H1 (cell line): ENCODE measurements around the gene BRCA1. TPM values are rescaled to one million over a fixed set of nuclear protein-coding genes. Genes with fewer than 3 reads are reported as not detected.
A peak's percentile ranks its signal among the peaks of the same experiment; 100 is the strongest.

Experiments used
- BRCA1 ChIP-seq: IDR thresholded peaks from 2 replicates; pipeline ENCODE4 v1.6.1; 2012; ENCODE audit warnings: low read depth, low read length, improper control_type of control experiment
- CBX8 ChIP-seq: fragments of 300-800, 300-1000 bp; sonication (generic); IDR thresholded peaks from 2 replicates; pipeline ENCODE4 v1.7.1; 2016; ENCODE audit warnings: low read depth, low read length, borderline replicate concordance
- CREB1 ChIP-seq: IDR thresholded peaks from 2 replicates; pipeline ENCODE4 v1.6.1; 2012; ENCODE audit warnings: inconsistent platforms
- EZH2 ChIP-seq: fragments of 200-600 bp; sonication (generic); IDR thresholded peaks from 2 replicates; pipeline ENCODE4 v1.7.1; 2012; ENCODE audit warnings: low read depth, mild to moderate bottlenecking, moderate library complexity, low read length, inconsistent platforms; ENCODE audit not compliant: severe bottlenecking
- GTF2F1 ChIP-seq: IDR thresholded peaks from 2 replicates; pipeline ENCODE4 v1.6.1; 2012; ENCODE audit warnings: low read depth, low read length, improper control_type of control experiment, borderline replicate concordance
- KDM4A ChIP-seq: IDR thresholded peaks from one replicate; pipeline ENCODE4 v1.7.1; 2012; ENCODE audit warnings: low read depth, mild to moderate bottlenecking, moderate library complexity, low read length, inconsistent platforms; ENCODE audit not compliant: severe bottlenecking
- NANOG ChIP-seq: IDR thresholded peaks from 2 replicates; pipeline ENCODE4 v1.6.1; 2011; ENCODE audit warnings: low read length, low read depth, mild to moderate bottlenecking, inconsistent platforms; ENCODE audit not compliant: insufficient read depth, poor library complexity, severe bottlenecking
- PHF8 ChIP-seq: fragments of 200-600 bp; sonication (generic); conservative IDR thresholded peaks from 2 replicates; pipeline ENCODE4 v1.7.1; 2012; ENCODE audit warnings: low read depth, mild to moderate bottlenecking, inconsistent platforms, low read length, moderate library complexity
- POU5F1 ChIP-seq: IDR thresholded peaks from 2 replicates; pipeline ENCODE4 v1.6.1; 2011; ENCODE audit warnings: low read depth, mild to moderate bottlenecking, low read length, moderate library complexity
- RBBP5 ChIP-seq: IDR thresholded peaks from 2 replicates; pipeline ENCODE4 v1.7.1; 2012; ENCODE audit warnings: low read depth, mild to moderate bottlenecking, inconsistent platforms, low read length, moderate library complexity, borderline replicate concordance
- RXRA ChIP-seq: IDR thresholded peaks from 2 replicates; pipeline ENCODE4 v1.6.1; 2011; ENCODE audit warnings: low read depth, mild to moderate bottlenecking, low read length, moderate library complexity; ENCODE audit not compliant: insufficient read depth
- SAP30 ChIP-seq: fragments of 300-600 bp; sonication (generic); IDR thresholded peaks from 2 replicates; pipeline ENCODE4 v1.7.1; 2012; ENCODE audit warnings: low read length, moderate library complexity, mild to moderate bottlenecking, inconsistent platforms; ENCODE audit not compliant: insufficient read depth, insufficient replicate concordance
- SP2 ChIP-seq: IDR thresholded peaks from 2 replicates; pipeline ENCODE4 v1.6.1; 2012; ENCODE audit warnings: mild to moderate bottlenecking, low read length, inconsistent platforms
- TAF1 ChIP-seq: IDR thresholded peaks from 2 replicates; pipeline ENCODE4 v1.6.1; 2011; ENCODE audit warnings: mild to moderate bottlenecking, low read depth, low read length
- TAF7 ChIP-seq: optimal IDR thresholded peaks from 2 replicates; pipeline ENCODE3; 2011; ENCODE audit warnings: low read depth, mild to moderate bottlenecking, inconsistent platforms, low read length, moderate library complexity, borderline replicate concordance
- YY1 ChIP-seq: IDR thresholded peaks from 2 replicates; pipeline ENCODE4 v1.6.1; 2011; ENCODE audit warnings: low read depth, mild to moderate bottlenecking, low read length
- polyA plus RNA-seq, 7 experiments: library from polyadenylated mRNA; depleted of rRNA in 3 of 7; stranded (reverse) in 5 of 7; unstranded in 2 of 7; fragments of >200 nt in 5 of 7; fragments of 200-250 nt in 2 of 7; gene quantifications; 1 replicate in 5 of 7; 2 replicates in 1 of 7; 4 replicates in 1 of 7; pipeline versions ENCODE4 v1.2.1 to v1.2.3, GENCODE V29; 2011 to 2013; ENCODE audit warnings: missing spikeins in 2 of 7, mixed read lengths in 2 of 7
- total RNA-seq: library from RNA; stranded (reverse); fragmentation: NEBNext Ultra II Directional; extraction: Animal tissue kit (Norgen Biotek cat#: 25700); gene quantifications from 2 replicates; pipeline ENCODE4 v1.2.1, GENCODE V29; 2021

BRCA1 gene
- total and polyA plus RNA-seq, 2 of the 8 experiments (the other 6 are each of a cell fraction or from before 2014, with no cell fraction given), result 30.7 to 39.2 TPM

DNA sequence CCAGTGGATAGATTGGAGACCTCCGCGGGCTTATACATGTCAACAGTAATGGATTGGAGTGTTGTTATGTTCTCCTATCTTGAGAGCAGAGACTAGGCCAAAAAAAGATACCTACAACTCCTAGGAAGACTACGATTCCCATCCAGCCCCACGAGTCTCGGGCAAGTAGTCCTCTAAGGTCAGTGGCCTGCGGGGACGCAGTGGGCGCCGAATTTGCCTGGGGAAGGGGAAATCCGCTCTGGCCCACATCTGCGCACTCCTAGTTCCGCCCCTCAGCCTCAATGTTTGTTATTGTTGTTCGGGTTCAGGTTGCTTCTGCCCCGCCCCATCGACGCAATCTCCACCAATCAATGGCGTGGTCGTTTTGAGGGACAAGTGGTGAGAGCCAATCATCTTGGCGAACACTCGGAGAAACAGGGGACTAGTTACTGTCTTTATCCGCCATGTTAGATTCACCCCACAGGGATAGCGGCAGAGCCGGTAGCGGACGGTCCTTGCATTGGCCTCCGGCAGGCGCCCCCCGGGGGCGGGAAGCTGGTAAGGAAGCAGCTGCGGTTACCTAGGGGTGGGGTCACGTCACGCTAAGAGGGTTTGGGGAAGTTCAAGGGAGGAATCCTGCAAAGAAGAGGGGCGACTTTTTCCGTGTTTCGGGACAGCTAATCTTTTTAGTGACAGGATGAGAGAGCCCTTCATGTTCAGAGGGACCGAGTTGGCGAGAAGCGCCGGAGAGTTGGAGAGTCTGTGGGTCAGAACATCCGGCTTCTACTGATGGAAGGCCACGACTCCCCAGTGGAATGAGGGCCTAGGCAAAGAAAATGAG, 45.8 kb upstream of the BRCA1 start, which contains the start of gene NBR1 (continued):
- TF ChIP-seq GTF2F1, result no peak
- 0 out of 2 replicates have a peak, but pooled peaks have one; percentile 49 for TF ChIP-seq CREB1
- TF ChIP-seq NANOG, result peak; percentile 30
- peak; percentile 63; the same call in 1 of the 2 replicates for TF ChIP-seq PHF8
- no peak for TF ChIP-seq BRCA1
- TF ChIP-seq POU5F1, result no peak
- no peak for TF ChIP-seq RXRA
- peak; percentile 82 for TF ChIP-seq TAF1
- TF ChIP-seq RBBP5, result peak; percentile 54; the same call in 1 of the 2 replicates
- no peak for TF ChIP-seq CBX8
- TF ChIP-seq SP2, result peak; percentile 77
- TF ChIP-seq EZH2, result no peak
- TF ChIP-seq TAF7, result peak; percentile 75
- TF ChIP-seq YY1, result peak; percentile 95
- TF ChIP-seq KDM4A, result peak; percentile 30
- peak; percentile 72 for TF ChIP-seq SAP30
